PC-9 (cell line): ENCODE results near the gene PRXL2A.

Source experiments
- CTCF ChIP-seq: fragments of 200-600 bp; sonication (generic); conservative IDR thresholded peaks from 2 replicates; pipeline ENCODE4 v1.6.1; 2017; ENCODE audit warnings: mixed run types, antibody characterized with exemption, mild to moderate bottlenecking, moderate library complexity
- EZH2 ChIP-seq: fragments of 200-600 bp; sonication (generic); IDR thresholded peaks from 2 replicates; pipeline ENCODE4 v1.8.0; 2017; ENCODE audit warnings: antibody characterized with exemption, low read depth

GRCh38 chr10:80410578-80411145, 2.3 kb downstream of the PRXL2A start:
- TF ChIP-seq CTCF (no peak), EZH2 (no peak)
